ENCODE measurements around the gene LHX6.

DNA sequence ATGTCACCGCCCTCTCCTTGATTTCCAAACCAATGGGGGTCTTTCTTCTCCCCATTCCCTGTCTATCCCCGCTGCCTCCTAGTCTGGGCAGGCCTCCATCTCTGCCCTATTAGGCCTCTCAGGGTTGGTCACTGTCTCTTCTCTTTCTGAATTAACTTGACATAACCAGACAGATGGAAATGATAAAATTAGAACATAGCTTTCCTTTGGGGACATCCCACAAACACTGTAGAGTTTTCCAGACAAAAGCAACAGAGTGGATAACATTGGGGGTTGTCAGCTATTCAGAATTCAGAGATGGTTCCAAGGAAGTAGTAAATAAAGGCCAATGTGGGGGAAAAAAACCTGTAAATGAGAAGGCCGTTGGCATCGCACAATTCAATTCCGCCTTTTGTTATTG, 24.7 kb downstream of the LHX6 start:
- TF ChIP-seq, protein P1, sequence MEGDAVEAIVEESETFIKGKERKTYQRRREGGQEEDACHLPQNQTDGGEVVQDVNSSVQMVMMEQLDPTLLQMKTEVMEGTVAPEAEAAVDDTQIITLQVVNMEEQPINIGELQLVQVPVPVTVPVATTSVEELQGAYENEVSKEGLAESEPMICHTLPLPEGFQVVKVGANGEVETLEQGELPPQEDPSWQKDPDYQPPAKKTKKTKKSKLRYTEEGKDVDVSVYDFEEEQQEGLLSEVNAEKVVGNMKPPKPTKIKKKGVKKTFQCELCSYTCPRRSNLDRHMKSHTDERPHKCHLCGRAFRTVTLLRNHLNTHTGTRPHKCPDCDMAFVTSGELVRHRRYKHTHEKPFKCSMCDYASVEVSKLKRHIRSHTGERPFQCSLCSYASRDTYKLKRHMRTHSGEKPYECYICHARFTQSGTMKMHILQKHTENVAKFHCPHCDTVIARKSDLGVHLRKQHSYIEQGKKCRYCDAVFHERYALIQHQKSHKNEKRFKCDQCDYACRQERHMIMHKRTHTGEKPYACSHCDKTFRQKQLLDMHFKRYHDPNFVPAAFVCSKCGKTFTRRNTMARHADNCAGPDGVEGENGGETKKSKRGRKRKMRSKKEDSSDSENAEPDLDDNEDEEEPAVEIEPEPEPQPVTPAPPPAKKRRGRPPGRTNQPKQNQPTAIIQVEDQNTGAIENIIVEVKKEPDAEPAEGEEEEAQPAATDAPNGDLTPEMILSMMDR (conservative IDR thresholded peaks at IDR 0.05 in 1 of 2, IDR thresholded peaks at IDR 0.05 in 1 of 2; ENCODE audit: extremely low read depth in 1 of 2, insufficient read depth in 1 of 2, low read depth in 1 of 2, low read length in 2 of 2), result no peak
- TF ChIP-seq EZH2 (IDR thresholded peaks at IDR 0.05; ENCODE audit: borderline replicate concordance, low read length), result no peak
